RWPE2 (cell line): Measurements from ENCODE around the gene EPB41L3.

Experiments used
- ATAC-seq: fragments of 200-7000 bp; cut with Tn5 transposase; 3 replicates; pipeline ENCODE4 v1.9.1; 2021; ENCODE audit warnings: low read depth
- DNase-seq: peaks from one replicate; pipeline ENCODE4 v3.0.0-alpha.2; 2020; ENCODE audit warnings: low spot score
- H3K27ac ChIP-seq: fragments of 450-650 bp; 2 replicates; pipeline ENCODE4 v1.5.1; 2017; ENCODE audit warnings: mild to moderate bottlenecking; ENCODE audit not compliant: poor library complexity, severe bottlenecking
- H3K27me3 ChIP-seq: fragments of 250-450 bp; sonication (Bioruptor Pico); 2 replicates; pipeline ENCODE4 v1.5.1; 2021; ENCODE audit warnings: mild to moderate bottlenecking, moderate library complexity; ENCODE audit not compliant: insufficient read depth, poor library complexity, severe bottlenecking
- H3K36me3 ChIP-seq: fragments of 250-450 bp; sonication (Bioruptor Pico); 2 replicates; pipeline ENCODE4 v1.5.1; 2020; ENCODE audit warnings: low read depth, mild to moderate bottlenecking, moderate library complexity
- H3K4me1 ChIP-seq: fragments of 250-450 bp; sonication (Bioruptor Pico); 2 replicates; pipeline ENCODE4 v1.5.1; 2021; ENCODE audit warnings: mild to moderate bottlenecking, moderate library complexity; ENCODE audit not compliant: insufficient read depth, poor library complexity, severe bottlenecking
- H3K4me3 ChIP-seq: fragments of 250-450 bp; sonication (Bioruptor Pico); 2 replicates; pipeline ENCODE4 v1.5.1; 2021; ENCODE audit warnings: mild to moderate bottlenecking, moderate library complexity; ENCODE audit not compliant: severe bottlenecking
- H3K9me3 ChIP-seq: fragments of 250-450 bp; sonication (Bioruptor Pico); 2 replicates; pipeline ENCODE4 v1.5.1; 2021; ENCODE audit warnings: mild to moderate bottlenecking, moderate library complexity; ENCODE audit not compliant: severe bottlenecking
- TF ChIP-seq, protein P1 (sequence below): fragments of 450-650 bp; IDR thresholded peaks from one replicate; pipeline ENCODE4 v1.5.1; 2017; ENCODE audit warnings: mild to moderate bottlenecking, moderate library complexity; ENCODE audit not compliant: poor library complexity, severe bottlenecking

Gene EPB41L3

GRCh38 chr18:5370332-5370731 lies 173.5 kb downstream of the EPB41L3 start:
- TF ChIP-seq, protein P1, sequence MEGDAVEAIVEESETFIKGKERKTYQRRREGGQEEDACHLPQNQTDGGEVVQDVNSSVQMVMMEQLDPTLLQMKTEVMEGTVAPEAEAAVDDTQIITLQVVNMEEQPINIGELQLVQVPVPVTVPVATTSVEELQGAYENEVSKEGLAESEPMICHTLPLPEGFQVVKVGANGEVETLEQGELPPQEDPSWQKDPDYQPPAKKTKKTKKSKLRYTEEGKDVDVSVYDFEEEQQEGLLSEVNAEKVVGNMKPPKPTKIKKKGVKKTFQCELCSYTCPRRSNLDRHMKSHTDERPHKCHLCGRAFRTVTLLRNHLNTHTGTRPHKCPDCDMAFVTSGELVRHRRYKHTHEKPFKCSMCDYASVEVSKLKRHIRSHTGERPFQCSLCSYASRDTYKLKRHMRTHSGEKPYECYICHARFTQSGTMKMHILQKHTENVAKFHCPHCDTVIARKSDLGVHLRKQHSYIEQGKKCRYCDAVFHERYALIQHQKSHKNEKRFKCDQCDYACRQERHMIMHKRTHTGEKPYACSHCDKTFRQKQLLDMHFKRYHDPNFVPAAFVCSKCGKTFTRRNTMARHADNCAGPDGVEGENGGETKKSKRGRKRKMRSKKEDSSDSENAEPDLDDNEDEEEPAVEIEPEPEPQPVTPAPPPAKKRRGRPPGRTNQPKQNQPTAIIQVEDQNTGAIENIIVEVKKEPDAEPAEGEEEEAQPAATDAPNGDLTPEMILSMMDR, result no peak
- DNase-seq (no peak), ATAC-seq (no peak; the same call in 2 of the 3 replicates)
- no peaks in the 10 kb centered on the region for H3K27me3 ChIP-seq
- H3K27ac ChIP-seq, result no peak overlapping the region
- H3K36me3 ChIP-seq, result no peaks in the 10 kb centered on the region
- H3K9me3 ChIP-seq, result no peaks in the 10 kb centered on the region
- H3K4me1 ChIP-seq, result no peaks in the 10 kb centered on the region
- no peak overlapping the region for H3K4me3 ChIP-seq

DNA sequence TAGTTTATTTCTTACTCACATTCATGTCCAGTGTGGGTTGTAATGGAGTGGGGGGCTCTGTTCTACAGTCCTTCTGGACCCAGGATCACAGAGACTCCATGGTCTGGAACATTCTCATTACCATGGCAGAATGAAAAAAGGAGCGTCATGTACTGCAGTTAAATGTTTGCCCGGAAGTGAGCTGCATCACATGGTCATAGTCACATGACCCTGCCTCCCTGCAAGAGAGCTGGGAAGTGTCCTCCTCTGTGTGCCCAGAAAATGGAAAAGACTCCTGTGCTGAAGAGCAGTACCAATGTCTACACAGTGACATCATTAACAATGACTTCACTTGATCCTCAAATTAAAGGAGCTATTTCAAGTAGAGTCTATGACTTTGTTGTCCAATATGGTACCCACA lies 174.3 kb downstream of the EPB41L3 start:
- H3K27me3 ChIP-seq, result no peaks in the 10 kb centered on the region
- no peak overlapping the region for H3K4me3 ChIP-seq
- H3K9me3 ChIP-seq, result no peaks in the 10 kb centered on the region
- H3K4me1 ChIP-seq, result no peaks in the 10 kb centered on the region
- TF ChIP-seq, protein P1, result no peak
- H3K36me3 ChIP-seq, result no peaks in the 10 kb centered on the region
- DNase-seq (no peak), ATAC-seq (no peak)
- H3K27ac ChIP-seq, result no peak overlapping the region

DNA sequence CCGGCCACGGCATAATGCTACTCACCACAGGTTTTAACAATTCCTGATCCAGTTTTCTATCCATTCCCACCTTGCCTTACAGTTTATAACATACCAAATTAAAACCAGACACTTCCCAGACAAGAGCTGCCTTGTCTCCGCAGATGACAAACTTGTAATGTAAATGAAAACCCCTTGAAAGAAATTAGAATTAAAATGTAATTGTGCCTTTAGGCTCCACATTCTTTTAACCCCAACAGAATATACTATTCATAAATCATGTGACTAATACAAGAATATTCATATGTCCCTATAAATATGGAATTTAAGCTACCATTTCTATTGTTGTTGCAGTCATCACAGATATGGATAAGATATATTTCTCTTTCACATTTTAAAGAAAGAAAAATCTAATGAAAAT lies 178.4 kb downstream of the EPB41L3 start:
- Histone ChIP-seq H3K27me3 (no peaks in the 10 kb centered on the region), H3K27ac (no peak overlapping the region), H3K4me3 (no peak overlapping the region), H3K4me1 (no peaks in the 10 kb centered on the region), H3K9me3 (no peaks in the 10 kb centered on the region), H3K36me3 (no peaks in the 10 kb centered on the region)
- TF ChIP-seq, protein P1, result no peak
- DNase-seq (no peak), ATAC-seq (no peak)

DNA sequence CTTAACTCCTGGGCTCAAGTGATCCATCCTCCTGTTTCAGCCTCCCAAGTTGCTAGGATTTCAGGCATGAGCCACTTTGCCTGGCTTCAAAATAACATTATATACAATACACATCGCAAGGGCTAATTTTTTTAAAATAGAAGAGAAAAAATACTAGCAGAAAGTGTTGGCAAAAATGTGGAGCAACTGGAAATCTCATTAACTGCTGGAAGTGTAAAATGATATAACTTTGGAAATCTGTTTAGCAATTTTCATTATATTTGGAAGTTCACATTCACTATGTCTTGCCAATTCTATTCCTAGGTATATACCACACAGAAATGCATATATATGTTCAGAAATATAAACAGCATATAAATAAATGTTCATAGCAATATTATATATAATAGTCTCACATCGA lies 193.2 kb downstream of the EPB41L3 start:
- DNase-seq (no peak), ATAC-seq (no peak)
- TF ChIP-seq, protein P1, result no peak
- H3K27ac ChIP-seq, result no peak overlapping the region
- no peaks in the 10 kb centered on the region for H3K4me1 ChIP-seq
- no peak overlapping the region for H3K4me3 ChIP-seq
- no peaks in the 10 kb centered on the region for H3K27me3 ChIP-seq
- H3K9me3 ChIP-seq, result no peaks in the 10 kb centered on the region
- H3K36me3 ChIP-seq, result no peaks in the 10 kb centered on the region
